NCI-H2029 (cell line): ENCODE measurements around the gene COMMD6.

ENCODE experiments used
- DNase-seq: peaks from one replicate; lab custom pipeline; 2025; lab: John Stamatoyannopoulos, UW

COMMD6 gene

DNA sequence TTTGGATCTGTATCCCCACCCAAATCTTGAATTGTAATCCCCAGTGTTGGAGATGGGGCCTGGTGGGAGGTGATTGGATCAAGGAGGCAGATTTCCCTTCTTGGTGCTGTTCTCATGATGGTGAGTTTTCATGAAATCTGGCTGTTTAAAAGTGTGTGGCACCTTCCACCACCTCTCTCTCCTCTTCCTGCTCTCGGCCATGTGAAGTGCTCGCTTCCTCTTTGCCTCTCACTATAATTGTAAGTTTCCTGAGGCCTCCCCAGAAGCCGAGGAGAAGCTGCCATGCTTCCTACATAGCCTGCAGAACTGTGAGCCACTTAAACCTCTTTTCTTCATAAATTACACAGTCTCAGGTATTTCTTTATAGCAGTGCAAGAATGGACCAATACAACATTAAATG is 15.7 kb downstream of the COMMD6 start:
- DNase-seq, result no peak

DNA sequence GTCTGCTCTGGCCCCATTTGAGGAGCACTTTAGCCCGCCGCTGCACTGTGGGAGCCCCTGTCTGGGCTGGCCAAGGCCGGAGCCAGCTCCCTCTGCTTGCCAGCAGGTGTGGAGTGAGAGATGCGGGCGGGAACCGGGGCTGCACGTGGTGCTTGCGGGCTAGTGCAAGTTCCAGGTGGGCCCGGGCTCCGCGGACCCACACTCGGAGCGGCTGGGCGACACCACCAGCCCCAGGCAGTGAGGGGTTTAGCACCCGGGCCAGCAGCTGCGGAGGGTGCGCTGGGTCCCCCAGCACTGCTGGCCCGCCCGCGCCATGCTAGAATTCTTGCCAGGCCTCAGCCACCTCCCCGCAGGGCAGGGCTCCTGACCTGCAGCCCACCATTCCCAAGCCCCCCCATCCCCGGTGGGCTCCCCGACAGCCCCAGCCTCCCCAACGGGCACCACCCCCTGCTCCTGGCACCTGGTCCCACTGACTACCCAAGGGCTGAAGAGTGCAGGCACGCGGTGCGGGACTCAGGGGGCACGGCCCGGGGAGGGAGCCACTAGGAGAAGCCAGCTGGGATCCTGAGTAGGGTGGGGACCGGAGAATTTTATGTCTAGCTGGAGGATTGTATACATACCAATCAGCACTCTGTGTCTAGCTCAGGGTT is 19.1 kb downstream of the COMMD6 start:
- no peak for DNase-seq

DNA sequence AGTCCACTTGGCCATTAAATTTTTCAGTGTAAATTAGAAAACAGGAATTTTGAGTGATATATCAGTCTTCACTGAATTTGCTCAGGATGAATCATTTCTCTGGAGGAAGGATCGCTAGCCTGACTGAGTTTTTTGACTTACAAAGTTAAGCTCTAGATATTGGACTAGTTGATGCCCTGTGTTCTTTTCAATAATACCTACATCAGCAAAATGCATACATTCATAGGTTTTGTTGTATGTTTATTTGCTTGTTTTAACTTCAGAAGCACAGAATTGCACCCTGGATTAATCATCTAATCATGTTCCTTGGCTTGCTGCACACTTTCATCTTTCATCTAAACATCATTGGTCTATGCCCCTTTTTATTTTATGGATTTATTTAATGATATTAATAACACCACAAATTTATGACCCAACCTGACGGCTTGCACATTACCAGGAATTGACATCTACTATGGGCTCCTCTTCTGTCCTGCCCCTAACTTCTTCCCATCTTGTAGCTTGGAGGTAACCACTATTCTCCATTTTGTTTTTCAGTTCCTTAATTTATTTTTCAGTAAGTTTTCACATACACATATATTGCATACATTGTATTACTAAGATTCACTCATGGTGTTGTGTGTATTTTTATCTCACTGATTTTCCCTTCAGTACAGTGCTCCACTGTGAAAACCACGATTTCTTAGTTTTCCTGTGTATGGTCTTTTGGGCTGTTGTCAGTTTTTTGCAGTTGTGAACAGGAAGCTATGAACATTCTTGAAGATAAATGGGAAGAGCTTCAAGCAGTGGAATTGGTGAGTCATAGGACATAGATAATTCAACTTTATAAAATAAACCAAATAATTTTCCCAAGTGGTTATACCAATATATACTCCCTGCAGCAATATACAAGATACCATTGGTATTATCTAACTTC is 23.3 kb downstream of the COMMD6 start:
- DNase-seq, result no peak

DNA sequence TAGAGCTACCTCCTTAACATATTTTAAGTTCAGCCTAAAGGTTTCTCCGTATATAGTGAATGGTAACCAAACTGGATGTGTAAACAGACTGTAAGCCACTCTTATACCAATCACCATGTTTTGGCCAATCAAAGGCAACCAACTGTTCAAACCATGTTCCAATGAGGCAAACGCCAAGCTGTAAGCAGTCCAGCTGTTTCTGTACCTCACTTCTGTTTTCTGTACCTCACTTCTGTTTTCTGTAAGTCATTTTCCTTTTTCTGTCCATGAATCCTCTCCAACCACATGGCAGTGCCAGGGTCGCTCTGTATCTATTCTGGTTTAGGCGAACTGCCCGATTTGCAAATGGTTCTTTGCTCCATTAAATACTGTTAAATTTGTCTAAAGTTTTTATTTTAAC is 24.4 kb downstream of the COMMD6 start:
- no peak for DNase-seq

DNA sequence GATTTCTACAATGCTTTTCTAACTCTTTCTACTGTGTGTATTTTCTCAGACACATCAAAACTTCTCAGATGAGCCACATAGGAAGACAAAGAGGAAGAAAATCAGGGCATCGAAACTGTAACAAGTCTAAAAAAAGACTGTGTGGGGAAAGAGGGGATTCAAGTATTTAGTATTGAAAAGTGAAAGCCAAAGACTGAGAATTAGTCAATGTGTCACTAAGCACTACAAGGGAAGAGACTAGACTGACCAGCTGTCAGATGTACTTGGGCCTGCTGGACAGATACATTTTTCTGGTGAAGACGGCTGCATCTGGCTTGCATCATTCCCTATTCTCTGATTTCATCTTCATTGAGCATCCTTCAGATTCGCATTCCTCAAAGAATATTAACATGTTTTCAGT is 25.4 kb downstream of the COMMD6 start:
- DNase-seq, result no peak

- no peak for DNase-seq
These were observed 26.5 kb downstream of the COMMD6 start for GRCh38 chr13:75511051-75511625.

DNA sequence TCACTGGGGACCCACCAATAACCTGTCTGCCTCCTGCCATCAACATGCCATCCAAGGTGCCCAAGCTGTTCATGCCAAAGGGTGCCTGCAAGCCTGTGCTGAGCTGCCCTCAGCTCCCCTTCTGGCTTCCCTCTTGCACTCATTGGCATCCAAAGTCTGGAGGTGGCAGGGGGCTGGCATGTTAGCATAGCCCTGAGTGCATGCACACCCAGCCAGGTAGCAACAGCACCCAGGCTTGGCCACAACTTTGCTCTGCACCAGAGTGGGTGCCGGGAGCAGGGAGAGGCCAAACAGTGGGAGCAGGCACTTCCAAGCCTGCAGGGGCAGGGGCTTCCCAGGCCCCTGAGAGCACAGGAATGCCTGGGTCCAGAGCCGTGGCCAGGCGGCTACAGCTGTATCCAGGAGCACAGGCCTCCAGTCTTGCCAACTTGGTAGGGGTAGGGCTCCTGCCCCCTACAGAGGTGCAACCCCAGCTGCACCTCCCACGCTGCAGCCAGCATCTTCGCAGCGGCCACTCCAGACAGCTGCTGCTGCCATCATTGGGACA is 29.6 kb downstream of the COMMD6 start:
- DNase-seq, result no peak

GRCh38 chr13:75507027-75508001 is 30.3 kb downstream of the COMMD6 start:
- no peak for DNase-seq

- DNase-seq, result no peak
These were observed 31.6 kb downstream of the COMMD6 start for GRCh38 chr13:75506018-75506417.

DNA sequence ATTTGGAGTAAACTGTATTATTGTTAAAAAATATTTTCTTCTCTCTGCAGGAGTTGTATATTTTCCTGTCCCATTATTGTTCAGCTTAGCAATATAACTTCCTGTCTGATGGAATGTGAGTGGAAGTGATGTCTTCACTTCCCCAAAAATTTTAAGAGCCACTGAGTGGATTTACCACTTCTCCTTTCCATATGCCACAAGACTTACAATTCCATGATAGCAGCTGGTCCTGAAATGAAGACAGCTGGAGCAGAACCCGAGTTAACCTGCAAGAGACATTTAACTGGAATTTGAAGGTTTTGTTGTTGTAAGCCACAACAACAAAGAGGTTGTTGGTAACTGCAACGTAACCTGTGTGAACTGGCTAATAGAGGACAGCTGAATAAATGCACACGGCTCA is 32.3 kb downstream of the COMMD6 start:
- no peak for DNase-seq

- no peak for DNase-seq
These were observed 41.7 kb downstream of the COMMD6 start for GRCh38 chr13:75495938-75496337.

GRCh38 chr13:75494491-75494890 is 43.1 kb downstream of the COMMD6 start:
- no peak for DNase-seq

DNA sequence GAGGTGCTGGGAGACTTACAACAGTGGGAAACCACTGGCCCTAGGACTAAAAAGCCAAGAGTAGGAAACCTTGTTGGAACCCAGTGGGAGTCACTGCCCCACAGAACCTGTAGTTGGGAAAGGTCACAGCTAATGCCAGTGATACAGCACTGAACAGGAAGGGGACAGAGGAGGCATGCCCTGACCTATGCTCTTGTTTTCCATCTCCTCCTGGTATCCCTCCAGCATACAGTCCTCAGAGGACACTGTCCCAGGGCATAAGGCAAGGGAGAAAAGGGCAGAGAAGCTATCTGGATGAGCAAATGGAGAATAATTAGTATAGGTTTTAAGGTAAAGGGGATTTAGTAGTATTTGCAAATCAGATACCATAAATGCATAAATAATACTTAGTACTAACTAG is 44.5 kb downstream of the COMMD6 start:
- no peak for DNase-seq

GRCh38 chr13:75492389-75492788 is 45.3 kb downstream of the COMMD6 start:
- DNase-seq, result no peak

GRCh38 chr13:75491376-75491775 is 46.3 kb downstream of the COMMD6 start:
- DNase-seq, result no peak

DNA sequence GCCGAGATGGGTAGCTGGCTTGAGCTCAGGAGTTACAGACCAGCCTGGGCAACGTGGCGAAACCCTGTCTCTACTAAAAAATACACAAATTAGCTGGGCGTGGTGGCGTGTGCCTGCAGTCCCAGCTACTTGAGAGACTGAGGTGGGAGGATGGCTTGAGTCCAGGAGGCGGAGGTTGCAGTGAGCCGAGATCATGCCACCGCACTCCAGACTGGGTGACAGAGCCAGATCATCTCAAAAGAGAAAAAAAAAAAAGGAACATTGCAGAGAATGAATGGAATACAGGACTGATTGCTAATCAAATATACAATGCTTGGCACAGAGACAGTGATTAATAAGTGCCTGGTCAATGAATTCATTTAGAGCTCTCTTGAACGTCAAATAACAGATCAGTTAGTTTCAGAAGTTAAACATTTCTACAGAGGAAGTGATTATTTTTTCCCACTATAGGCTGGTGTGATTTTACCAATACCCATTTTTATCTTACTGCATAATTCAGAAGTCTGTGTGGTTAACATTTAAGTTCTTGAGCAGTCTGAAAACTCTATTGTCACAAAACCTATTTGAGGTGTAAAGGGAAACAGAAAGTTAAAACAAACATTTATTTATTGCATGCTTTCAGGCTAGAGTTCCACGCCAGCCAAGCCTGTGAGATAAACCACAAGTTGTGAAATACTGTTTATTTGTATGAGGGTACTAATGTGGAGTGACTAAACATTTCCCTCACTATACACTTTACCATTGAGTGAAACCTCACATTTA is 48.0 kb downstream of the COMMD6 start:
- no peak for DNase-seq

DNA sequence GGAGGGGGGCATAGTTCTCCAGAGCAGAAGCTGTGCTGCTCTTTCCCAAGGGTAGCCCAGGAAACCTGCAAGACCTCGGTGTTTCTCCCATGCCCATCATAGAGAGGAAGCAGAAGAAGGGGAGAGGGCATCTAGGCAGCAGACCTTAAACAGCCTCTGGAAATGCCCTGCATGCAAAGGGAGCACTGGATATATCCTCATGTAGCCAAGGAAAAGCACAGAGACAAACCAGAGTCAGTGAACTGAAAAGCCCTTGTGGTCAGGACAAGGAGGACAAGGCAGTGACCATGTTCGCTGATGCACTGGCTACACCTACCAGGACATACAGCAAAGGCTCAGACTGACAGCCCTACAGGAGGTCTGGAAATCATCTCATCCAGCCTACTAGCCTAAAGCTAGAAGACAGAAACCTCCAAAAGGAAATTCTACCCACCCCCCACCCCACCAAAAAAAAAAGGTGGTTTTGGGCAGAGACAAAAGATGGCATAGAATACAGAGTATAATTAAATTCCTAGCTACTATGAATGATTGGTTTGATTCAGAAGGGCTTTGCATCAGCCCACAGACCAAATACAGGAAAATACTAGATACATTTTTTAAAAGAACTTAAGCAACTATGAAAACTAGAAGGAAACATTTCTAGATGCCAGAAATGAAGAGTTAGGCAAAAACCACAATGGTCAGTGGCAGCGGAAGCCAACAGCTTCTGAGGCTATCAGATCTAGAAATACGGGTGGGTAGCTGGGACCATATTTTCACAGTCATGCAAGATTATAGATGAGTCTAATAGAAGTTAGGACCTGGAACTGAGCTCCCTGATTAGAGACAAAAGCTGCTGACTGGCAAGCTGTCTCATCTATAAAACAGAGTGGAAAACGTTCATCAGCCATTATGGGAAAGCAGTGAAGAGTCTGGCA is 51.2 kb downstream of the COMMD6 start:
- DNase-seq, result no peak

GRCh38 chr13:75485286-75486062 is 52.2 kb downstream of the COMMD6 start:
- no peak for DNase-seq

- DNase-seq, result no peak
These were observed 54.9 kb downstream of the COMMD6 start for GRCh38 chr13:75482820-75483079.
